IMR-90 (cell line): ENCODE measurements around the gene AJAP1.

Experiments
- CTCF ChIP-seq: conservative IDR thresholded peaks from 2 replicates; pipeline ENCODE4 v1.5.1; 2012; ENCODE audit warnings: mild to moderate bottlenecking, low read depth, low read length, improper control_type of control experiment
- FOS ChIP-seq: fragments of 150-350 bp; IDR thresholded peaks from 2 replicates; pipeline ENCODE4 v1.6.1; 2016; ENCODE audit warnings: low read depth, low read length
- TF ChIP-seq, protein P1 (sequence below): fragments of 150-350 bp; IDR thresholded peaks from 2 replicates; pipeline ENCODE4 v1.6.1; 2017; ENCODE audit warnings: mild to moderate bottlenecking, antibody characterized with exemption, low read length, low read depth

DNA sequence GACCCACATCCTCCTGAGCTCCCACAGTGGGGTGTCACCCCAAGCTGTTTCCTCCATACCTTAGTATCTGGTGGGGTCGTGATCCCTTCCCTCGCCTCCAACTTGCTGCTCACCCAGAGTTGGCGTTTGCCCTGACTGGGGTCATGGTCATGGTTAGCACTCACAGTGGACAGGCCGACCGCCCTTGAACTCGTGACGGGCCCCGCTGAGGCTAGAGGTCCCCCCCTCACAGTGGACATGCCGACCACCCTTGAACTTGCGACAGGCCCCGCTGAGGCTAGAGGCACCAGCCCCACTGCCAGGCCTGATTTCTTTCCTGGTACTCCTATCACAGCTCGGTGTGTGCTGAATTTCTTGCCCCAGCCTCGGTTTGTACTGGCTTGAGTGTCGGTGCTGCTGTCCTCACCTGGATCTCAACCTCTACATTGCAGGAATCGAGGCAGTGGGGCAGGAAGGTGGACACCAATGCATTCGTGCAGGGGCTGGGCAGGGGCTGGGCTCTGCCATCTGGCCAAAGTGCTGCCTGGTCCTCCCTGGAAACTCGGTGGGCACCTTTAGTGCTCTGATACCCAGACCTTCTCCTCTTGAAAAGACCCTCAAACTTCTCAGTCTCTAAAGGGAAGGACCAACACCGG, 37.5 kb upstream of the AJAP1 start:
- TF ChIP-seq, protein P1, sequence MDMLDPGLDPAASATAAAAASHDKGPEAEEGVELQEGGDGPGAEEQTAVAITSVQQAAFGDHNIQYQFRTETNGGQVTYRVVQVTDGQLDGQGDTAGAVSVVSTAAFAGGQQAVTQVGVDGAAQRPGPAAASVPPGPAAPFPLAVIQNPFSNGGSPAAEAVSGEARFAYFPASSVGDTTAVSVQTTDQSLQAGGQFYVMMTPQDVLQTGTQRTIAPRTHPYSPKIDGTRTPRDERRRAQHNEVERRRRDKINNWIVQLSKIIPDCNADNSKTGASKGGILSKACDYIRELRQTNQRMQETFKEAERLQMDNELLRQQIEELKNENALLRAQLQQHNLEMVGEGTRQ = no peak
- TF ChIP-seq CTCF (no peak), FOS (no peak)
